ENCODE results near the gene OSBPL6.

OSBPL6 gene

GRCh38 chr2:178199334-178199733 is 5.0 kb downstream of the OSBPL6 start:
- no peak for DNase-seq

GRCh38 chr2:178200331-178200730 is 6.0 kb downstream of the OSBPL6 start:
- DNase-seq: no peak

GRCh38 chr2:178202927-178203326 is 8.6 kb downstream of the OSBPL6 start:
- no peak for DNase-seq

GRCh38 chr2:178204977-178205376 is 10.7 kb downstream of the OSBPL6 start:
- DNase-seq: no peak

- DNase-seq: no peak
Observed at GRCh38 chr2:178205853-178206521, 11.7 kb downstream of the OSBPL6 start.

GRCh38 chr2:178208336-178208735 is 14.0 kb downstream of the OSBPL6 start:
- no peak for DNase-seq

- no peak for DNase-seq
Observed at GRCh38 chr2:178208817-178209216, 14.5 kb downstream of the OSBPL6 start.

DNA sequence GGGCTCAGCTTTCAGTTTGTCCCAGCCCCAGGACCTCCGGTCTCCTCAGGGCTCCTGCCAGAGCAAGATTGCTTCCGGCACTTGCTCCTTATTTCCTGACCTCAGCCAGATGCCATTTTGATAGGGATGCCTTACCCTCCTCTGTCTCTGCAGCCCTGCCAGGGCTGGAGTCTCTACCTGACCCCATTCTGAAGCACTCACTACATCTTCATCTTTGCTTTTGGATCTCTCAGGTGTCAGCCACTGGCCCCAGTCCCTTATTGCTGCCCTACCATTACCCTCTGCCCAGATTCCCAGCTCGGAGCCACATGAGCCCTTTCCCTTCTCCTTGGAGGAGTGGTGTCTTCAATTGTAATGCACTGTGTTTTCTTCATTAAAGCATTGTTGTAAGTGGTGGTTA is 17.1 kb downstream of the OSBPL6 start:
- DNase-seq: no peak

- DNase-seq: no peak
Observed at GRCh38 chr2:178211943-178212342, 17.6 kb downstream of the OSBPL6 start.

DNA sequence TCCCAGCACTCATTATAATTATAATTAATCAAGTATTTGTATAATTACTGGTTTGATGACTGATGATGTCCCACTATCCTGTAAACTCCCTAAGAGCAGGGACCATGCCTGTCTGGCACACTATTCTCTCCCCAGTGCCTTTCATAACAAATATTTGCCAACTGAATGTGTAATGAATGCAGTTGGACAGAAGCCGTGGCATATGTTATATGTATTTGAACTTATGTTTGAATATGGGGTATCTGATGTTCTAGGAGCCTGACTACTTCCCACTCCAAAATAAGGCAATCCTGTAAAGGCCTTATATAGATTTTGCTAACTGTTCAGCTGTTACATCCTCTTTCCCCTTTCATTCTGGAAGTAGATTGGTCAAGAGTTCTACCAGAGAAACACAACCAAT is 19.7 kb downstream of the OSBPL6 start:
- no peak for DNase-seq

DNA sequence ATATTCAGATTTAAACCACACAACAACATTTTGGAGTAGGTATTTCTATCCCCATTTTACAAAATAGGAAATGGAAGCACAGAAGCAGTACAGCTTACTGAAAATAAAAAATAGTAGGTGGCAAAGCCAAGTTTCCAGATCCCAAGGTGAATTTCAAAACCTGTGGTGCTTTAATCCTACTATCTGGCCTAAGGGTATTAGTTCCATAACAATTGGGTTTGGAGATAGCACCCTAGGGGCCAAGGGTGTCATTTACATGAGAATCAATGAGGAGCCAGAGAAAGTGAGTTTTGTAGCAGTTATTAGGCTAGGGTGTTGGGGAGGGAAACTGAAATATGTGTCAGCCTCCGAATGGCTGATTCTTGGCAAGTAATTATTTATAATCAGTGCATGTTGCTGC is 24.9 kb downstream of the OSBPL6 start:
- no peak for DNase-seq

DNA sequence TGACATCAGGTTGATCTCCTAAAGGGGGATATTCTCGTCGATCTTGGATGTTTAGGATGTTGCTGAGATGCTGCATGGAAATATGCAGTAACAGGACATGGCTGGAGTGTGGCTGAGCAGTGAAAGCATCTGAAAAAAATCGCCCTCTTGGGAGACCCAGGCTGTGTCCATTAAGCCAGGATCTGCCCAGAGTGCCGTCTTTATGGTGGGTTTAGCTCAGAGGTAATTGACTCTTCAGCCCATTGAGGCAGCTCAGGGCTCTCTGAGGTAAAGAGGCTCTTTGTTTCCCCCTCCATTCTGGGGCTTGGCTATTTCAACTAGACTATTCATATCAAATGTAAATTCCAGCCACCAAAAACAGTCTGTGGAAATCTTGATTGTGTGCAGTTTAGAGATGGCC is 26.5 kb downstream of the OSBPL6 start:
- DNase-seq: no peak

DNA sequence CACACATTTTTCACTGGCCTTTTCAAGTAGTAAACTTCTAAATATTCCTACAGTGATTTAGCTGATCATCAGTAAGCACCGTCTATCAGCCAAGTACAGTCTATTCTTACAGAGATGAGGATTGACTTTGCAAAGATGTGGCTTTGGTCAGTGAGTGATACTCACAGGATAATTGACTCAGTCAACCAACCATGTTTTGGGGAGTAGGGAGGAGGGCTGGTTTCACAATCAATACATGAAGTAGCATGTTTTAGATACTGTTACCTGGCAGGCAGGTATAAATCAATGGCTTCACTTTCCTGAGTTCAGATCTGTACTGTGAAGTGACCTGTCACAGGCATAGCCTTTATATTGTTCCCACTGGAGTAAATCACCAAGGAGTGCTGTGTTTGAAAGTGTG is 27.2 kb downstream of the OSBPL6 start:
- DNase-seq: no peak

DNA sequence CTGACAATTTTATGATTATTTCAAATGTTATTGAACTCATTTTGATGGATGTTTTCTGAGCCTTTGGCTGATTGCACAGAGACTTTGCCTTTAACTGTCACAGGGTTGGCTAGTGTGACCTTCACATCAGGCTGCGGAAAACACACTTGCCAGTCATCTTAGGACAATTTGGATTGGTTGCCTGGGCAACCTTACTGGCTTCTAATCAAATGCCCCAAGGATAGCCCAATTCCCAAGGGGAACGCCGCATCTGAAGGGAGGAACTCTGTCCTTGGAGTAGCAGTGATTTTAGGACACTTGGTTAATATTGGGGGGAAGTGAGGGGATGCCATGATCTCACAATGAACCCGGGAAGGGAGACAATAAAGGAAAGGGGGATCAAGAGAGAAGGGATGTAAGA is 29.5 kb downstream of the OSBPL6 start:
- no peak for DNase-seq

- no peak for DNase-seq
Observed at GRCh38 chr2:178225006-178225805, 30.9 kb downstream of the OSBPL6 start.

DNA sequence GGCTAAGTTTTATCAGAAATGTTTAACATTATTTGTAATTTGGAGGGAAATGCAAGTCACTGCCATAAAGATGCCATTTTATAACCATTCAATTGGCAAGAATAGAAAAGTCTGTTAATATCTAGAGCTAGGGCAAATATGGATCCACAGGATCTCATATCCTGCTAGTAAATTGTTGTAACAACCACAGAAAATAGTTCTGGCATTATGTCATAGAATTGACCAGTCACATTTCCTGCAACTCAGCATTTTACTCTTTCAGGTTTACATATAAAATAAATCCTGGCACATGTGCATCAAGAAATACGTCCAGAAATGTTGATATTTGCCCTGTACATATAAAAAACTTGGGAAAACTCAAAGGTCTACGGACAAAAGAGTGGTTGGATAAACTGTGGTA is 32.9 kb downstream of the OSBPL6 start:
- no peak for DNase-seq

DNA sequence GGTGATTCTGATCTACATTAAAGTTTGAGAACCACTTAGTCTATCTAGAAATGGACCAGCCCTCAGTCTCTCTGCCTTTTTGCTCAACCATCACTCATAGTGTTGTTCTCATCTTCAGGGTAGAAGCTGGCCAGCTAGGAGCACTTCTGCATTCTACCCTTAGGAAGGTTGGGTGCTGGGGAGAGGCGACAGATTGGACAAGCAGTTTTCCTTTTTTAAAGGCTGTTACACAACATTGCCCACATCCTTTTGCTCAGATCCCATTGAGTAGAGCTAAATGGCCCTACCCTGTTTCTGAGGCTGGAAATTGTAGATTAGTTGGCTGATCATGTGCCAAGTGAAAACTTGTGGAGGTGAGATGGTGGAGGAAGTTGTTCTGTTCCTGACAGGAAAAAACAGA is 35.6 kb downstream of the OSBPL6 start:
- no peak for DNase-seq

DNA sequence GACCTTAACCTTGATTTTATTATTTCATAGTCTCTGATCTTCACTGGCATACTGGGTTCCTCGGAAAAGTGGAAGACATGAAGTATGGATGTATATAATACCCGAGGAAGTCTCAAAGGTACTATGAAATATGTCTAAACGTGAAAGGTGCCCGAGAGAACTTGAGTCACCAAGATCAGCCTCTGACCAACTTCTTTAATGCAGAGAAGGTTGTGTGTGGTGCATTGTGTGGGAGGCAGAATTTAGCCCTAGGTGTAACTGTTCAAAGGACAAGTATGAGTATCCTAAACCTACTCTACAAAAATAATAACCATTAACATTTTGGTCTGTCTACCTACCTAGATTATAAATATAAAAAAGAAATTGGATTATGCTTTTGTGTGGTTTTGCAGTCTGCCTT is 36.1 kb downstream of the OSBPL6 start:
- no peak for DNase-seq

DNA sequence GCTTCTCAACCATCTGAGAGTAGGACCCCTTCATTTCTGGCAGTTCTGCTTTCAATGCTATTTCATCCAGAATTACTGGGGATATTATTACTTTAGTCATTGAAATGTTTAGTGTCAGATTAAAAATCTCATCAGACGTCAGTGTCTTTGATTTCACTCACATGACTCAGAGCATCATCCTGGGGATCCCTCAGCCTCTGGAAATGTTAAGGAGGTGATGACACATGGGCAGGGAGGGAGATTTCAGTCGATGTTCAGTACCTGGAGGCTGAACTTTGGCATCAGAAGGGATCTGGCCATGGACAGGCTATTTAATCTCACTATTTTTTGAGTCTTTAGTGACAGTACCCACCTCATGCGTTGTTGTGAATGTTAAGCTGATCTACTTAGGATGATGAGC is 39.1 kb downstream of the OSBPL6 start:
- DNase-seq: no peak

DNA sequence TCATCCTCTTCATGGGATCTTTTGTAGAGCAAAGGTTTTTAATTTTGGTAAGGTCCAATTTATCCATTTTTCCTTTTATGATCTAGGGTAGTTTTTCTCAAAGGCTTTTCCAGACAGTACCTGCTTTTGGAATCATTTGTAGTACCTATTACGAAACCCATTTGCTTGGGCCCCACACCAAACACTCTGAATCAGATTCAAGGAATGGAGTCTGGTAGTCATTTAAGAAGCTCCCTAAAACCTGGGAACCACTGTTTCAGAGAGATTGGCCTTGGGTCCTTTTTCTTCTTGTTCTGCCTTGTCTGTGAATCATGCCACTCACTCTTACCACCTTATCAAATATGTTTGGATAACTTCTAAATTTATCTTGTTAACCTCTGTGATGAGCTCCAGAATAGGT is 40.3 kb downstream of the OSBPL6 start:
- DNase-seq: no peak

GRCh38 chr2:178237488-178238153 is 43.3 kb downstream of the OSBPL6 start:
- DNase-seq: no peak

GRCh38 chr2:178238154-178238521 is 43.8 kb downstream of the OSBPL6 start:
- no peak for DNase-seq

GRCh38 chr2:178238750-178239149 is 44.4 kb downstream of the OSBPL6 start:
- no peak for DNase-seq
